GM19328 (cell line): ENCODE data around the gene OR52E1.
"Not testable (repeated sequence)": the region's sequence is repeated elsewhere in the genome, so short reads cannot be mapped to it uniquely, and the experiment has no call there.

Source experiments
- ATAC-seq: cut with Tn5 transposase; IDR thresholded peaks from one replicate; pipeline ENCODE4 v1.9.1; 2021; ENCODE audit warnings: mild to moderate bottlenecking, moderate library complexity; ENCODE audit not compliant: unreplicated experiment

Gene OR52E1

GRCh38 chr11:5069272-5069671 is at the start of gene OR52E1:
Gene OR52E1 (plus strand): TSS chr11:5069572.
- no peak for ATAC-seq

GRCh38 chr11:5021996-5022395 is 47.4 kb upstream of the OR52E1 start:
- no peak for ATAC-seq

GRCh38 chr11:5036669-5037068 is 32.7 kb upstream of the OR52E1 start:
- ATAC-seq, result no peak

GRCh38 chr11:5037926-5038325 is 31.4 kb upstream of the OR52E1 start:
- ATAC-seq, result no peak

- ATAC-seq, result no peak
These were observed 31.0 kb upstream of the OR52E1 start for GRCh38 chr11:5038341-5038740.

GRCh38 chr11:5040876-5041275 is 28.5 kb upstream of the OR52E1 start:
- no peak for ATAC-seq

GRCh38 chr11:5042091-5042490 is 27.3 kb upstream of the OR52E1 start:
- ATAC-seq, result no peak

- no peak for ATAC-seq
These were observed 26.0 kb upstream of the OR52E1 start for GRCh38 chr11:5043380-5043779.

GRCh38 chr11:5046226-5046625 is 23.1 kb upstream of the OR52E1 start, which contains the start of gene OR52J3:
Gene OR52J3 (plus strand): TSS chr11:5046526. CDS start chr11:5046526, 0 bp downstream.
- ATAC-seq, result no peak

- no peak for ATAC-seq
These were observed 22.5 kb upstream of the OR52E1 start for GRCh38 chr11:5046754-5047330.

GRCh38 chr11:5058679-5059078 is 10.7 kb upstream of the OR52E1 start:
- not testable (repeated sequence) for ATAC-seq

GRCh38 chr11:5059391-5059790 is 10.0 kb upstream of the OR52E1 start, which contains the start of gene OR52E2:
Gene OR52E2 (minus strand): TSS chr11:5059627. CDS start chr11:5059627, 0 bp downstream.
- ATAC-seq, result no peak

GRCh38 chr11:5065027-5065426 is 4.3 kb upstream of the OR52E1 start:
- ATAC-seq, result no peak

- no peak for ATAC-seq
These were observed 2.4 kb downstream of the OR52E1 start for GRCh38 chr11:5071799-5072198.

- no peak for ATAC-seq
These were observed 12.0 kb downstream of the OR52E1 start for GRCh38 chr11:5081405-5081804.

- no peak for ATAC-seq
These were observed 14.2 kb downstream of the OR52E1 start for GRCh38 chr11:5083602-5084001.

GRCh38 chr11:5088556-5088955 is 19.2 kb downstream of the OR52E1 start:
- ATAC-seq, result no peak

- ATAC-seq, result no peak
These were observed 21.3 kb downstream of the OR52E1 start for GRCh38 chr11:5090668-5091067.

GRCh38 chr11:5092821-5093585 is 23.6 kb downstream of the OR52E1 start:
- ATAC-seq, result no peak

GRCh38 chr11:5096011-5096410 is 26.6 kb downstream of the OR52E1 start:
- ATAC-seq, result no peak

GRCh38 chr11:5102246-5102645 is 32.9 kb downstream of the OR52E1 start:
- no peak for ATAC-seq

GRCh38 chr11:5103066-5103465 is 33.7 kb downstream of the OR52E1 start:
- no peak for ATAC-seq
